Natural killer cell (primary cell): Measurements from ENCODE around the gene CRAT. TPM values are rescaled to one million over a fixed set of nuclear protein-coding genes. Genes with fewer than 3 reads are reported as not detected.

ENCODE experiments used
- ATAC-seq, 3 donors: fragments of 150-1000 bp in 2 of 3; fragments of 200-7000 bp in 1 of 3; cut with Tn5 transposase; 1 replicate in 1 of 3; 2 replicates in 2 of 3; pipeline ENCODE4 v1.10.0; 2021; ENCODE audit warnings: mild to moderate bottlenecking in 2 of 3, moderate library complexity in 2 of 3
- DNase-seq, 2 donors: peaks; one replicate each; pipeline versions ENCODE4 v3.0.0 to v3.0.0-alpha.2; 2013 to 2021; ENCODE audit warnings: mixed read lengths in 1 of 2
- H3K27ac ChIP-seq: one replicate; pipeline ENCODE4 v1.5.1; 2013; ENCODE audit warnings: mild to moderate bottlenecking, low read length
- H3K27me3 ChIP-seq: one replicate; pipeline ENCODE4 v1.6.1; 2013; ENCODE audit warnings: low read length; ENCODE audit not compliant: control insufficient read depth, insufficient read depth
- H3K36me3 ChIP-seq: one replicate; pipeline ENCODE4 v1.6.1; 2013; ENCODE audit warnings: low read length; ENCODE audit not compliant: control insufficient read depth, insufficient read depth
- H3K4me1 ChIP-seq: one replicate; pipeline ENCODE4 v1.6.1; 2013; ENCODE audit warnings: low read length; ENCODE audit not compliant: control insufficient read depth, insufficient read depth
- H3K4me3 ChIP-seq: one replicate; pipeline ENCODE4 v1.5.1; 2013; ENCODE audit warnings: low read length
- H3K9me3 ChIP-seq: one replicate; pipeline ENCODE4 v1.6.1; 2013; ENCODE audit warnings: low read length; ENCODE audit not compliant: control insufficient read depth, insufficient read depth
- H3K27ac Mint-ChIP-seq, 2 donors: one replicate each; pipeline ENCODE4 v1.8.0; 2022; ENCODE audit warnings: mild to moderate bottlenecking in 2 of 2, mixed read lengths in 2 of 2, moderate library complexity in 1 of 2
- H3K27me3 Mint-ChIP-seq, 2 donors: one replicate each; pipeline ENCODE4 v1.8.0; 2022; ENCODE audit warnings: low read depth in 2 of 2, mixed read lengths in 2 of 2
- H3K36me3 Mint-ChIP-seq: one replicate; pipeline ENCODE4 v1.8.0; 2022; ENCODE audit warnings: mixed read lengths
- H3K4me1 Mint-ChIP-seq, 2 donors: one replicate each; pipeline ENCODE4 v1.8.0; 2022; ENCODE audit warnings: mixed read lengths in 2 of 2
- H3K4me3 Mint-ChIP-seq: one replicate; pipeline ENCODE4 v1.8.0; 2022; ENCODE audit warnings: mild to moderate bottlenecking, moderate library complexity, mixed read lengths
- H3K9me3 Mint-ChIP-seq, 2 donors: one replicate each; pipeline ENCODE4 v1.8.0; 2022; ENCODE audit warnings: mixed read lengths in 2 of 2
- CTCF ChIP-seq: fragments of 200-600 bp; IDR thresholded peaks from one replicate; pipeline ENCODE4 v1.8.0; 2022; ENCODE audit warnings: antibody characterized with exemption
- WGBS: methylation state at CpG from one replicate; pipeline ENCODE4 v1.1.7; 2013; ENCODE audit warnings: missing lambda C conversion rate; ENCODE audit not compliant: insufficient coverage; 5-methylcytosine and 5-hydroxymethylcytosine counted together
- intact Hi-C: fragments of 100-400 bp; cut with micrococcal nuclease; formaldehyde crosslinking; loops from one replicate; pipeline ENCODE4 v1.14.2; 2022
- total RNA-seq, 4 donors: library from RNA; stranded (reverse); fragments of 120-200 nt in 1 of 4; gene quantifications; one replicate each; pipeline versions ENCODE4 v1.2.3 to v1.2.4, GENCODE V29; 2013 to 2022

CRAT gene
- 10 to 100 TPM; 13.5 to 13.8 (median 13.8) TPM for total RNA-seq
- total RNA-seq (2013) = 6.5 TPM

GRCh38 chr9:129110740-129111527, at the start of gene CRAT, which contains the start of gene PTPA:
CRAT (minus strand) TSS chr9:129110793; CDS start chr9:129110509, 284 bp downstream.
PTPA (plus strand) TSS chr9:129111415; CDS start chr9:129111601, 186 bp downstream.
- ATAC-seq (peak; percentile 86 to 96 (median 87)), DNase-seq (peak; percentile 90 to 97)
- Histone ChIP-seq H3K36me3 (no peaks in the 10 kb centered on the region), H3K4me1 (peaks cover 25% of the 10 kb centered on the region), H3K9me3 (no peaks in the 10 kb centered on the region), H3K27me3 (no peaks in the 10 kb centered on the region), H3K4me3 (peak within 1 kb of the TSS; percentile 68), H3K27ac (peak within 1 kb of the TSS; percentile 88)
- H3K27ac Mint-ChIP-seq = peak within 1 kb of the TSS; percentile 88 to 92
- peak within 1 kb of the TSS; percentile 89 for H3K4me3 Mint-ChIP-seq
- no peaks in the 10 kb centered on the region for H3K9me3 Mint-ChIP-seq
- H3K4me1 Mint-ChIP-seq = peaks cover 23 to 24% of the 10 kb centered on the region in 2 donors
- no peak for TF ChIP-seq CTCF
- intact Hi-C loops = loop anchor here (2.0 kb wide), 1 partner anchor 30 kb away; the partner anchor contains the start of gene DOLPP1
- H3K27me3 Mint-ChIP-seq = no peaks in the 10 kb centered on the region
- WGBS = under 1% methylated on average over 76 of the region's 77 CpGs
- no peaks in the 10 kb centered on the region for H3K36me3 Mint-ChIP-seq

GRCh38 chr9:129156163-129156562, 45.6 kb upstream of the CRAT start:
- no peaks in the 10 kb centered on the region for H3K36me3 Mint-ChIP-seq
- 96% methylated on average over 10 of the region's 10 CpGs for WGBS
- H3K9me3 ChIP-seq = no peaks in the 10 kb centered on the region
- no peak overlapping the region for H3K4me3 Mint-ChIP-seq
- H3K4me1 Mint-ChIP-seq = peaks cover 0 to 9% of the 10 kb centered on the region in 2 donors
- H3K36me3 ChIP-seq = no peaks in the 10 kb centered on the region
- H3K4me3 ChIP-seq = no peak overlapping the region
- ATAC-seq (no peak), DNase-seq (no peak)
- no peaks in the 10 kb centered on the region for H3K27me3 Mint-ChIP-seq
- TF ChIP-seq CTCF = no peak
- no peak overlapping the region for H3K27ac ChIP-seq
- no peaks in the 10 kb centered on the region for H3K27me3 ChIP-seq
- H3K27ac Mint-ChIP-seq = no peak overlapping the region
- intact Hi-C loops = no loop called here
- no peaks in the 10 kb centered on the region for H3K9me3 Mint-ChIP-seq
- no peaks in the 10 kb centered on the region for H3K4me1 ChIP-seq

GRCh38 chr9:129154866-129155477, 44.4 kb upstream of the CRAT start:
- WGBS = 96% methylated on average over 16 of the region's 16 CpGs
- no peak overlapping the region for H3K27ac ChIP-seq
- Mint-ChIP-seq H3K27me3 (no peaks in the 10 kb centered on the region), H3K4me3 (no peak overlapping the region), H3K36me3 (no peaks in the 10 kb centered on the region), H3K4me1 (peaks cover 0 to 14% of the 10 kb centered on the region in 2 donors), H3K27ac (no peak overlapping the region), H3K9me3 (no peaks in the 10 kb centered on the region)
- H3K36me3 ChIP-seq = no peaks in the 10 kb centered on the region
- H3K27me3 ChIP-seq = no peaks in the 10 kb centered on the region
- H3K9me3 ChIP-seq = no peaks in the 10 kb centered on the region
- no peak overlapping the region for H3K4me3 ChIP-seq
- intact Hi-C loops = no loop called here
- no peak for DNase-seq
- no peaks in the 10 kb centered on the region for H3K4me1 ChIP-seq
- no peak for TF ChIP-seq CTCF
- ATAC-seq = no peak
